G401.6 (cell line): ENCODE data around the gene TNFAIP1.
A peak's percentile ranks its signal among the peaks of the same experiment; 100 is the strongest.
"Not testable (repeated sequence)": the region's sequence is repeated elsewhere in the genome, so short reads cannot be mapped to it uniquely, and the experiment has no call there.

Experiments
- FAIRE-seq: peaks from 2 replicates; lab custom pipeline; 2012; peaks lifted over from hg19 to GRCh38; lab: Jason Lieb, UNC

Gene TNFAIP1

GRCh38 chr17:28325211-28325610 is 10.3 kb upstream of the TNFAIP1 start:
- no peak for FAIRE-seq

DNA sequence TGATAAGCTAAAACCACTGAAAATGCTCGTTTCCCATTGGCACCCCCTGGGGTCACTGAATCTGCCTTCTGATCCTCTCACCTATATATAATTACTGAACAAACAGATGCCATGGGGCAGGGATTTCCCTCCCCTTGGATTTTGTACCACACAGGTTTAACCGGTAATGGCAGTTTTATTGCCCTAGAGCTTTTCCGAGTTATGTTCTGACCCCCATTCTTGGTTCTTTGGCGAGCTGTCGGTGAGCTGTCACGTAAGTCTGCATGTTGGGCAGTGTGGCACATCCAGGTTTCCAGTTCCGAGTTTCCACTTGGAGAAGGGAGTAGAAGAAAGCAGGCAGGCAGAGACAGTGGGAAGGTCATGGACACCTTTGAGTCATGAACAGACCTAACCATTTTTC is 9.4 kb upstream of the TNFAIP1 start:
- no peak for FAIRE-seq

- FAIRE-seq, result no peak
Observed at GRCh38 chr17:28327031-28327607, 8.4 kb upstream of the TNFAIP1 start.

- FAIRE-seq, result peak; percentile 65
Observed at GRCh38 chr17:28327709-28328108, 7.9 kb upstream of the TNFAIP1 start.

GRCh38 chr17:28328325-28328724 is 7.2 kb upstream of the TNFAIP1 start:
- FAIRE-seq, result no peak

GRCh38 chr17:28330671-28331070 is 4.9 kb upstream of the TNFAIP1 start:
- no peak for FAIRE-seq

GRCh38 chr17:28331891-28332420 is 3.6 kb upstream of the TNFAIP1 start:
- no peak for FAIRE-seq

- no peak for FAIRE-seq
Observed at GRCh38 chr17:28333083-28333746, 2.3 kb upstream of the TNFAIP1 start.

GRCh38 chr17:28334171-28334570 is 1.4 kb upstream of the TNFAIP1 start:
- FAIRE-seq, result no peak

GRCh38 chr17:28334666-28335200 is 828 bp upstream of the TNFAIP1 start:
- FAIRE-seq, result no peak

DNA sequence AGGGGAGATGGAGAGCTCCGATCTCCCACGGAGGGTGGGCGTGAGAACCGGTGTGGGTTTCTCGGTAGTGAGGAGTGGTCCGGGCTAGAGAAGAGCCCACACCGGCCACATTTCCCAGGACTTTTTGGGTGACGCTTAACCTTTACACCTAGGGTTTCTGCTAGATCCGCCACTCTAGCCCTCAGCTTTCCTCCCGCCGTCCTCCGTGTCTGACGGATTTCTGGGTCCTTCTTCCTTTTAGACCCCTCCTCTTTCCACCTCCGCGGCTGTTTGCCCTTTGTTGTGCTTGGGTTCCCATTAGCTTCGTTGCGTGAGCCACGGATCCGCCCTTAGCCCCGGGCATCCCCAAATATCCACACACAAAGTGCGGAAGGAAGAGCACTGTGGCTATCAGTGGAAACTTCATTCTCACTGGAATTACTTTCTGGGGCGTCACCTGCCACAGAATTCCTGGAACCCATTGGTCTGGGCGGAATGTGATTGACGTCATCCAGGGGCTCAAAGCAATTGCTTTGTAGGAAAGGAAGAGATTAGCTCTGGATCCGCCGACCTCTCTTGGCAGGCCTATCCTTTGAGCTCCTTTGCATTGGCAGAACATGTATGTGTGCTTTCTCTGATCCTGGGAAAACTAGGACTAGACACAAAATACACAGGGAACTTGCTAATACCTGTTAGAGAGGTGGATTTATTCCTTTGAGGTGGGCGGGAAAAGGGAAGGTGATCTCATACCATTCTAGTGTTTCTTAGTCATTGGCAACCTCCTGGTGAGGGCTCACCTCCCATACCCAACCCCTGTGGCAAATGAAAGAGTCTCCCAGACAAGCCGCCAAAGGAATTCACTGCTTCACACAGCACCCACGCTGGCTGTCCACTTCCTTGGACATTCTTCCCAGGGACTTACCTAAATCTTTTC is 654 bp downstream of the TNFAIP1 start:
- FAIRE-seq, result no peak

- FAIRE-seq, result no peak
Observed at GRCh38 chr17:28338056-28338768, 2.7 kb downstream of the TNFAIP1 start.

DNA sequence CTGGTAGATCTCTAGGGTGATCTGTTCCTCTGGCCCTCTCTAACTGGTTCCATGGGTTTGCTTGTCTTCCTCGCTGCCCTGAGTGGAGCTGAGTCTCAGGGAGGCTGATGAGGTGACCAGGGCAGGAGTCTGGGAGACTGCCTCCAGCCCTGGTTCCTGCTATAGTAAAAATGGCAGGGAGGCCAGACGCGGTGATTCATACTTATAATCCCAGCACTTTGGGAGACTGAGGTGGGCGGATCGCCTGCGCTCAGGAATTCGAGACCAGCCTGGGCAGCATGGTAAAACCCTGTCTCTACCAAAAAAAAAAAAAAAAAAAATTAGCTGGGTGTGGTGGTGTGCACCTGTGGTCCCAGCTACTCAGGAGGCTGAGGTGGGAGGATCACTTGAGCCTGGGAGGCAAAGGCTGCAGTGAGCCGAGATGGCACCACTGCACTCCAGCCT is 3.2 kb downstream of the TNFAIP1 start:
- FAIRE-seq, result not testable (repeated sequence)

DNA sequence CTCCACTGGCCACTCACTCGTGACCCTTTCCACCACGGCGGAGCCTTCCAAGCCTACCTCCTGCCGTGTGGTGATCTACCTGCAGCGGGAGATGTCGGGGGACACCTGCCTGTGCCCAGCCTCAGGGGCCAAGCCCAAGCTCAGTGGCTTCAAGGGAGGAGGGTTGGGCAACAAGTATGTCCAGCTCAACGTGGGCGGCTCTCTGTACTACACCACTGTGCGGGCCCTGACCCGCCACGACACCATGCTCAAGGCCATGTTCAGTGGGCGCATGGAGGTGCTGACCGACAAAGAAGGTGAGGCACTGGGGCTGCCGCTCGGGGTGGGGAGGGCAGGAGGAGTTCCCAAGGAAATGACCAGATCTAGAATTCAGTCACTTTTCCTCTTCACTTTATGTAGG is 3.9 kb downstream of the TNFAIP1 start:
- FAIRE-seq, result no peak

DNA sequence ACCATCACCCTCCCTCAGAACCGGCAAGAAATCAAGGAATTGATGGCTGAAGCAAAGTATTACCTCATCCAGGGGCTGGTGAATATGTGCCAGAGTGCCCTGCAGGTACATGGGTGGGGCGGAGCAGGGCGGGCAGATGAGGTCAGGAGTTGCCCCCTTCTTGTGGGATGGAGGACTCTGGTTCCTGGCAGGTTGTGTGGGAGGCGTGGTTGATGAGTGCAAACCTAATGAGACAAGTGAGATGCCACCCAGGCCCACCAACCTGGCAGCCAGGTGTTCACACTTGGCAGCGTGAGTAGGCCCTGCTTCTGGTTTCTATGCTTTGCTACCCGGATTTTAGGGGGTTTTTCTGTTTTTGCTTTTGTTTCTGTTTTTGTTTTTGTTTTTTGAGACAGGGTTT is 4.8 kb downstream of the TNFAIP1 start:
- no peak for FAIRE-seq

DNA sequence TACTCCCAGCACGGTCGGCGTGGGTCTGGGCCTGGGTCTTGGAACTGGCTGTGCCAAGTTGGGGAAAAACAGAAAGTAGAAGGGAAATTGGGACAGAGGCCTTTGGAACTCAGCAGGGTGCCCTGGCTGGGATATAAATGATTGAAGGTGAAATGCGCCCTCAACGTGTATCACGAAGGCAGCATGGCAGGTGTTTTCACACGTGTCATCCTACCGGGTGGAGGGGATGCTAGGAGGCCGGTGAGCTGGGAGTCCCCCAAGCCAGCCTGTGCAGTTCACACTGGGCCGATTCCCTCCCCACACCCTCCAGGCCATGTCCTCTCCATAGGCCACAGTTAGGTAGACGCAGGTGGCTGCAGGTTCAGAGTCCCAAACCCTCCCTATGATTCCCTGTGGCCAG is 6.0 kb downstream of the TNFAIP1 start:
- FAIRE-seq, result no peak

GRCh38 chr17:28342313-28342712 is 6.8 kb downstream of the TNFAIP1 start:
- no peak for FAIRE-seq

GRCh38 chr17:28343491-28343932 is 8.0 kb downstream of the TNFAIP1 start:
- no peak for FAIRE-seq

DNA sequence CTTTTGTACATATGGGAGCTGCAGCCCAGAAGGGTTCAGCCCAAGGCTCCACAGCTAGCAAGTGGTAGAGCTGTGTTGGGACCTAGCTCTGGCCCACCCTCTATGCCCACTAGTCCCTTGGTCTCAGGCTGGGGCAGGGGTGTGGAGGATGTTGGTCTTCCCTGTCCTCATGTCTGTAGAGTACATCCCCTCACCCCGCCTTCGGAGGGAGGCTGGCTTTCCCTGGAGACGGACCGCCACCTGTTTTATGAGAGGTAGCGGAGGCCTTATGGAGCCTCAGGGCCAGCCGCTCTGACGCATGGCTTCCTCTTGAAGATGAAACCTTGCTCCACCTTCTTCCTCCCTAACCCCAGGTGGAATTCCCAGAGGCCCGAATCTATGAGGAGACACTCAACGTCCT is 8.4 kb downstream of the TNFAIP1 start:
- FAIRE-seq, result no peak

- FAIRE-seq, result no peak
Observed at GRCh38 chr17:28344435-28344901, 8.9 kb downstream of the TNFAIP1 start.

- FAIRE-seq, result no peak
Observed at GRCh38 chr17:28345419-28346198, 10.0 kb downstream of the TNFAIP1 start.
